PC-9 (cell line): ENCODE measurements around the gene FOXD2.

Source experiments
- EZH2 ChIP-seq: fragments of 200-600 bp; sonication (generic); IDR thresholded peaks from 2 replicates; pipeline ENCODE4 v1.8.0; 2017; ENCODE audit warnings: antibody characterized with exemption, low read depth
- TF ChIP-seq, protein P1 (sequence below): fragments of 200-600 bp; sonication (generic); conservative IDR thresholded peaks from 2 replicates; pipeline ENCODE4 v1.6.1; 2017; ENCODE audit warnings: mixed run types, antibody characterized with exemption, mild to moderate bottlenecking, moderate library complexity

GRCh38 chr1:47402591-47402990 lies 35.3 kb upstream of the FOXD2 start:
- TF ChIP-seq, protein P1, sequence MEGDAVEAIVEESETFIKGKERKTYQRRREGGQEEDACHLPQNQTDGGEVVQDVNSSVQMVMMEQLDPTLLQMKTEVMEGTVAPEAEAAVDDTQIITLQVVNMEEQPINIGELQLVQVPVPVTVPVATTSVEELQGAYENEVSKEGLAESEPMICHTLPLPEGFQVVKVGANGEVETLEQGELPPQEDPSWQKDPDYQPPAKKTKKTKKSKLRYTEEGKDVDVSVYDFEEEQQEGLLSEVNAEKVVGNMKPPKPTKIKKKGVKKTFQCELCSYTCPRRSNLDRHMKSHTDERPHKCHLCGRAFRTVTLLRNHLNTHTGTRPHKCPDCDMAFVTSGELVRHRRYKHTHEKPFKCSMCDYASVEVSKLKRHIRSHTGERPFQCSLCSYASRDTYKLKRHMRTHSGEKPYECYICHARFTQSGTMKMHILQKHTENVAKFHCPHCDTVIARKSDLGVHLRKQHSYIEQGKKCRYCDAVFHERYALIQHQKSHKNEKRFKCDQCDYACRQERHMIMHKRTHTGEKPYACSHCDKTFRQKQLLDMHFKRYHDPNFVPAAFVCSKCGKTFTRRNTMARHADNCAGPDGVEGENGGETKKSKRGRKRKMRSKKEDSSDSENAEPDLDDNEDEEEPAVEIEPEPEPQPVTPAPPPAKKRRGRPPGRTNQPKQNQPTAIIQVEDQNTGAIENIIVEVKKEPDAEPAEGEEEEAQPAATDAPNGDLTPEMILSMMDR = no peak
- TF ChIP-seq EZH2 = no peak
